ENCODE results near the gene RAC2.
"Not testable (repeated sequence)": the region's sequence is repeated elsewhere in the genome, so short reads cannot be mapped to it uniquely, and the experiment has no call there.

Gene RAC2

DNA sequence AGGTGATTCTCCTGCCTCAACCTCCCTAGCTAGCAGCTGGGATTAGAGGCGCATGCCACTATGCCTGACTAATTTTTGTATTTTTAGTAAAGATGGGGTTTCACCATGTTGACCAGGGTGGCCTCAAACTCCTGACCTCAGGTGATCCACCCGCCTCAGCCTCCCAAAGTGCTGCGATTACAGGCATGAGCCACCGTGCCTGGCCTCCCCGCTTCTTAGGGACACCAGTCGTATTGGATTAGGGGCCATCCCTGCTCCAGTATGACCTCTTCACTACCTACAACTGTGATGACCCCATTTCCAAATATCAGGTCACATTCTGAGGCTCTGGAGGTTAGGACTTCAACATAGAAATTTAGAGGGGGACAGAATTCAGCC lies 42.6 kb downstream of the RAC2 start:
- not testable (repeated sequence) for DNase-seq

DNA sequence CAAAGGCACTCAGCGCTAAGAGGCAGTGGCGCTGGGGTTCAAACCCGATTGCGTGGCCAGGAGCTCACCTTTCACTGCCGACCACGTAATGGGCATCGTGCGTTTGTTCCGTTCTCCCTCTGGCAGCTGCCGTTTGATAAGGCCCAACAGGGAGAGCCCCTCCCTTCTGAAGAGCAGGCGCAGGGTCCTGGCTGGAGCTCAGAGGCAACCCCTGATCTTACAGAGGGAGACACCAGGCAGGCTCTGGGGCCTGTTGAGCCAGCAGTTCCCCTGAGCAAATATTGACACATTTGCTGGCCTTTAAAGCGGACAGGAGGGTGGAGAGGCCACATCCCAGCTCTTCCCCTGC lies 44.3 kb downstream of the RAC2 start:
- no peak for DNase-seq

DNA sequence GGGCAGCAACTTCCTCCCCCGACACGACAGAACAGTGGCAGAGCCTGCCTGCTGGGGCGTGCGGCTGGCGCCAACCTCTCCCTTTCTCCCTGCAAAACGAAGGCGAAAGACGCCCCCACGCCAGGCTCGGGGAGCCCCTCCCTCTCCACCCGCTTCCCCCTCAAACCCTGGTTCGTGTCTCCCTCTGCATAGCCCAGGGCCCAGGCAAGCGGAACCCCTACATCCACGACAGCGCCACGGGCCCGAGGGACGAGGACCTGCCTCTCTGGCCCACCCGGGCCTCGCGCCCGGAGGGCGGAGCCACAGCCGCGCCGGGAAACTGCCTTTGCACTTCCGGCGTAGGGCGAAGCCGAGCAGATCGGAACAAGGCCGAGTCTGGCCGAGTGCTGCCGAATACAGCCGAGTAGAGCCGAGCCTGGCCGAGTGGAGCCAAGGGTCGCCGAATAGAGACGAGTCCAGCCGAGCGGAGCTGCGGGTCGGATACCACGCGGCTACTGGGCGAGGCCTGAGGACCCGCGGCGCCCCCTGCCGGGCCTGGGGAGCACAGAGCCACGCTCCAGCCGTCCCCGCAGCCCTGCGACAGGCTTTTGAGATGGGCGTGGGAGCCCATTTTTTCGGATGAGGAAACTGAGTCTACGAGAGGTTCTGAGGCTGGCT lies 44.8 kb downstream of the RAC2 start:
- peak; percentile 97 for DNase-seq

DNA sequence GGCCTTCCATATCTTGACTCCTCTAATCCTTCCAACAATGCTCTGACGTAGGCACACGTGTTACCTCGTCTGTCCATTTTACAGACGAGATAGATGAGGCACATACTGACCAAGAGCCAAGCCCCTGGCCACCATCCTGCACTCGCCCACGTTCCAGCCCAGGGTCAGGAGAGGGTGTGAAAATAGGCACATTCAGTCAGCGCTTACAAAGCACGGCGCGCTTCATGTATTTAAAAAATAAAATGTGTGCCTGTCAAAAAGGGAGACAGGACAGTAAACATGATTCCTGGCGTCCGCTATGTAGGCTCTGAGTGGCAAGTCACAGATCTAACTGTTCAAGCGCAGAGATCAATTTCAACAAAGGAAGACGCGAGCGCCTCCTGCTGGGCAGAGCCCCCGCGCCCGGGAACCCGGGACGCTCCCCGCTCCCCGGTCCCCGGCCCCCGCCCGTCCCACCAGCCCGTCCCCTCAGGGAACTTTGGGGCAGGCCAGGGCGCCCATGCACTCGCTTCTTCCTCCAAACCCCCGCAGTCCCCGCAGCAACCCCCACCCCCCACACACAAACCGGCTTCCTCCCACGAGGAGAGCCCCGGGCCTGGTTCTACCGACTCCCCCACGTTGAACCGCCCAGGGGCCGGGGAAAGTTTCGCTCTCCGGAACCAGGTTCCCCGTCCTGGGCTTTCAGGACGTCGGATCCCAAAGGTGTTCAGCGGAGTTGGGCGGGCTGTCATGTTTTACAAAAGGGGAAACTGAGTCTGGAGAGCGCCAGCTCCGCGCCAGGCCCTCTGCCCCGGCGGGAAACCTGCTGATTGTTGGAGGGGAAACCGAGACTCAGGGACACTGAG lies 45.6 kb downstream of the RAC2 start:
- peak; percentile 86 for DNase-seq

DNA sequence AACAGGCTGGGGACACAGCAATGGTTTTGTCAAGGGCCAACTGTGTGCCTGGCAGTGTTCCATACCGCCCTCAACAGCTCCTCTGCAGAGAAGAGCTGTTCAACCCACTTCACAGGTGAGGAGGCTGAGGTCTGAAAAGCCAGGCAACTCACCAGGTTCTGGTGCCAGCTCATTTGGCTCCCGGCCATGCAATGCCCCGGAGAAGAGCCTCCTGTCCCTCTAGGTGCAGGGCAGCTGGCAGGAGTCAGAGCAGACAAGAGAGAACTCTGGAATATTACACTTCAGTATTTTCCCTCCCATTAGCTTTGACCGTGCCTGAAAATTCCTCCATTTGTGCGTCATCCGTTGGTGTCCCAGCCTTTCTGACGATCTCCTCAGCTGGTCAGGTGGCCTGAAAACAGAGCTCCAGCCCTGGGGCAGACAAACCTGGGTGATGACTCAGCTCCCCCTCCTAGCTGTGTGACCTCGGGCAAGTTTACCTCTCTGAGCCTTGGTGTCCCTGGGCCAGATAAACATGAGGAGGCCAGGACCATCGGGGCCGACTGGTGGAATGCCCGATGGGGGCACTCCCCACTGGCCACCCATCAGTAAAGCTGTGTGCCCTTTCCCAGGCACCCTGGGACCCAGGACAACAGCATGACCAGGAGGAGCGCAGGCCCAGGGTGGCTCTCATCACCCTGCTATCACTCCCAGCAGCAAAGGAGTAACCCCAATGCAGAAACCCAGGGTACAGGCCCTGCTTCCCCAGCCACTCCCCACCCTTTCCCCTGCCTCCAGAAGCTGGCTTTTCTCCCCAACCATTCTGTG lies 46.4 kb downstream of the RAC2 start:
- DNase-seq, result no peak

DNA sequence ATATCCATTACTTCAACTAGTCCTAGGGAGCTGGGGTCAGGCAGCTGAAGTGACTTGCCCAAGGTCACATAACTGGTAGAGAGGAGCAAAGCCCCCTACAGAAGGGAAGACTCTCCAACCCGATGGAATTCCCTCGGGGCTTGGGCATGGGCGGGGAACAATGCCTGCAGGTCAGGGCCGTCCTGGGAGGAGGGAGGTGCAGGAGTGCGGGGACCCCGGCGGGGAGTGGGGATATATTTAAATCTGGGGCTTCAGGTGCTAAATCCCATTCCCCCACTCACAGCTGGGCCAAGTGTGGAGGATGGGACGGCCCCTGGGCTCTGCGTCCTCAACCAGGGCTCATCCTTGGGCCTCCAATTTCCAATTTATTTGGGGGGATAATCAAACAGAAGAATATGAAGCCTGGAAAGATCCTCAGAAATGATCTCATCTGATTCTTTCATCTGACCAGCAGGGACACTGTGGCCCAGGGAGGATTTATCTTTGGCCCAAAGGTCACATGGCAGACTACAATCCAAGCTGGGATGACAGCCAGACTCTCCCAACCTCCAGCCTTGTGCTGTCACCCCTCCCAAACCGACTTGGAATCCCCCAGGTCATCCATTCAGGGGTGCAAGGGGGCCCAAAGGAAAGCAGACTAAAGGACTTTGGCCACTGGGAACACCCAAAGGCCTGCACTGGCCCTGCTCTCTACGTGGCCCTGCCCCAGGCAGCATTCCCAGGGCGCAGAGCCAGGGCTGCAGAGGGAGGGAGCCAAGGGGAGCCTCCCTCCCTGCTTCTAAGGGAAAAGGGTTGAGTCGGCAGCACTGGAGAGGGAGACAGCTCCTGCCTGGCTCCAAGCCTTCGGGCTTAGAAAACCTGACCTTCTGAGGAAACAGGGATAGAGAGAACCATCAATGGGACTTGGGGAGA lies 47.3 kb downstream of the RAC2 start:
- DNase-seq, result no peak

DNA sequence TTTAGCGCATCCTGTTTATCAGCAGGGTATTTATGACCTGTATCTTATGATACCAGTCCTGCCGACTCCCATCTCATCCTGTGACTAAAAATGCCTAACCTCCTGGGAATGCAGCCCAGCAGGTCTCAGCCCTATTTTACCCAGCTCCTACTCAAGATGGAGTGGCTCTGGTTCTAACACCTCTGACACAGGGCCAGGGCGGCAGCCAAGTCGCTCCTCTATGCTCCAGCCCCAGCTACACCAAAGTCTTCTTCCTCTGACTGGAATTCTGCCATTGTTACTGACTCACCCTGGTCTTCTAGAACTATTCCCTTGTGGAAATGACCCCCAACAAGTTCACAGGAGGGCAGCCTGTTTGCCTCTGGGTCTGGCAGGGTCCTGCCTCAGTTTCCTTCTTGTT lies 48.1 kb downstream of the RAC2 start:
- DNase-seq, result no peak

DNA sequence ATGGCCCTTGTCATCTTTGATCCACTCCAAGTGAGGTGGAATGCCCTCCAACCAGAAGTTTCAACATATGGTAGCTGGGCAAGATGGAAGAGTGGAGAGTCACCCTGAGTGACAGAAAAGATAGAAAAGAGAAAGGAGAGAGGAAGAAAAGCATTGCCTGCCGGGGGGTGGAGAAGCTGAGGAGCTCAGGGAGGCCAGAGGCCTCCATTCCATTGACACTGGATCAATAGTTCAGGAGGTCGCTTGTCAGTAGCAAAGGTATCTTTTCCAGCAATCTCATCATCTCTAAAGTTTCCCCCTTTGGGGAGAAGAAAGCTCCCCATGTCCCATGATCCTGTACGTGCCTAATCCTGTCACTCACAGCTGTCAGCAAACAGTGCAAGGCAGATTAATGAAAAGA lies 49.3 kb downstream of the RAC2 start:
- no peak for DNase-seq

DNA sequence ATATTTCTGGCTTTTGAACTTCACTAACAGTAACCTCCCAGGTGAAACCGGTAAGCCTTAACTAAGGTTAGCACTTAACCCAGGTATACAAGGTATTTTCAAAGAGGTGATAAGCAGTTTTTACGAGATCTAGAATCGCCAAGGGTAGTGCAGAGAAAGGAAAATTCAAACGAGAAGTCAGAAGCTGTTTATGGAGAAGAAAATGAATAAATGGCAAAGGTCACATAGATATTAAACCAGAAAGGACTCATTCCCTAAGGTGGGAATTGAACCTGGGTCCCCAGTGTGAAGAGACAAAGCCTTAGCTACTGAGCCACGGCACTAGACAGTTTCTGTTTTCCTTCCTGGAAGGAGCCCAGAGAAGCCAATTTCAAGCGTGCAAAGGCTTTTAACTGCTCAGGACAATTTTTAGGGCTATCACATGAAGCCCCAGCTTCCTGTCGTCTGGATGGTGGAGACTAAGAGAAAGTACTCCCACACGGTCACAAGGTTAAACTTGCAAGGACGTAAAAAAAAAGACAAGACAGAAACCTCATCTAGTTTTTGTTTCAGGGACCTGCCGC lies 50.4 kb downstream of the RAC2 start:
- peak; percentile 61 for DNase-seq

DNA sequence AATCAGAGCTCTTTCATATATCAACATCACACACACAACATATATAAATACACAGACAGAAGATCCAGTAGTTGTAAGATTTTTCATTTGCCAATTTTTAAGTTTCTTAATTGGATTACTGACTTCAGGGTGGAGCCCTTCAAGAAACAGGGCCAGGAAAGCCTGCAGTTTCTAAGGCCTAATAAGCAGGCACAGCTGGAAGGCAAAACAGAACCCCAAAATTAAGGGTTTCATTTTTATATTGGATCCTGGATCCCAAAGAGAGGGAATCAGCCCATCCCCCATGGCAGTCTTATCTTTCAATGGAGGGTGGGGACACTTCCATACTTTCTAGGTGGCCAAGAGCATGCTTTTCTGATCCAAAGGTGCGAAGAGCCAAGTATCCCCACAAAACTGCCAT lies 51.3 kb downstream of the RAC2 start:
- no peak for DNase-seq

DNA sequence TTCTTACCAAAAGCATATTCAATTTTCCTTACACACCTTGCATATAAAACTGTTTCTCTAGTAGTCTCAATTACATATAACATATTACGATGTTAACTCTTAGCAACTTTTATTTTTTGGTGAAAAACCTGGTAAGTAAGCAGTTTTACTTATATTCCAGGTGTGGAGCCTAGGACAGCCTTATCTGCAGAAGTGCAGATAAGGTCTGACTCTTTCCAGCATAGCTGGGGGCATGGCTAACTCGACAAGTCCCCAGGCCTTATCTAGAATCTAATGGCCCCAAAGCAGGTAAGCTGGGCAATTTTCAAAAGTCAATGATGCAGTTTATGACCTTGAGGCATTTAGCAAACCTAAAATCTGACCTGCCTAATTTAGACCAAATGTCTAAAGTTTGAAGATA lies 51.9 kb downstream of the RAC2 start:
- no peak for DNase-seq

DNA sequence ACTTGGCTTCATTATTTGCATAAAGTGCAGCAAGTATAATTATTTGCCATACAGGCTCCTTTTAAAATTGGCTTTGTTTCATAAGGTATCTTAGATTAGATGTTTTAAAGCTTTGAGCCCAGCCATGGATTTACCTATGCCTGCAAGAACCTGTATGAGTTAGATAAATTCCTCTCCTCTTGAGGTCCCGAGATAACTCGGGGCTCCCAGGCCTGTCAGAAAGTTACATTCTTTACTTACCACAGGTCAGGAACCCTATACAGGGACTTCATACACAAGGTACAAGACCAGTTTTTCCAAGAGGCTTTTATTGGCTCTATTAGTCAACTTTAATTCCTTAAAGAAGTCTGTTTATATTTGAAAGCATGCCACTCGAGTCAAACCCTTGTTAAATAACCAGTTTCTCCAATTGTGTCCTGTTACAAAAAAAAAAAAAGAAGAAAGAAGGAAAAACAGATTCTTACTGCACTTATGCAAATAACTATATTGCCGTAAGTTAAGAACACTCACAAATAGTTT lies 53.7 kb downstream of the RAC2 start:
- DNase-seq, result no peak

DNA sequence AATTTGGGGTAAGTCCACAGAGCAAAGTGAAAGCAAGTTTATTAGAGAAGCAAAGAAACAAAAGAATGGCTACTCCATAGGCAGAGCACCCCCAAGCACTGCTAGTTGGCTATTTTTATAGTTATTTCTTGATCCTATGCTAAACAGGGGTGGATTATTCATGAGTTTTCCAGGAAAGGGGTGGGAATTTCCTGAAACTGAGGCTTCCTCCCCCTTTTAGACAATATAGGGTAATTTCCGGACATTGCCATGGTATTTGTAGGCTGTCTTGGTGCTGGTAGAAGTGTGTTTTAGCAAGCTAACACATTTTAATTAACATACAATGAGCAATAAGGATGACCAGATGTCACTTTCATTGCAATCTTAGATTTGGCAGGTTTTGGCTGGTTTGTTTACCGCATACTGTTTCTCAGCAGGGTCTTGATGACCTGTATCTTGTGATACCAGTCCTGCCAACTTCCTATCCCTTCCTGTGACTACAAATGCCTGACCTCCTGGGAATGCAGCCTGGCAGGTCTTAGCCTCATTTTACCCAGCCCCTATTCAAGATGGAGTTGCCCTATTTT lies 55.1 kb downstream of the RAC2 start:
- DNase-seq, result no peak

DNA sequence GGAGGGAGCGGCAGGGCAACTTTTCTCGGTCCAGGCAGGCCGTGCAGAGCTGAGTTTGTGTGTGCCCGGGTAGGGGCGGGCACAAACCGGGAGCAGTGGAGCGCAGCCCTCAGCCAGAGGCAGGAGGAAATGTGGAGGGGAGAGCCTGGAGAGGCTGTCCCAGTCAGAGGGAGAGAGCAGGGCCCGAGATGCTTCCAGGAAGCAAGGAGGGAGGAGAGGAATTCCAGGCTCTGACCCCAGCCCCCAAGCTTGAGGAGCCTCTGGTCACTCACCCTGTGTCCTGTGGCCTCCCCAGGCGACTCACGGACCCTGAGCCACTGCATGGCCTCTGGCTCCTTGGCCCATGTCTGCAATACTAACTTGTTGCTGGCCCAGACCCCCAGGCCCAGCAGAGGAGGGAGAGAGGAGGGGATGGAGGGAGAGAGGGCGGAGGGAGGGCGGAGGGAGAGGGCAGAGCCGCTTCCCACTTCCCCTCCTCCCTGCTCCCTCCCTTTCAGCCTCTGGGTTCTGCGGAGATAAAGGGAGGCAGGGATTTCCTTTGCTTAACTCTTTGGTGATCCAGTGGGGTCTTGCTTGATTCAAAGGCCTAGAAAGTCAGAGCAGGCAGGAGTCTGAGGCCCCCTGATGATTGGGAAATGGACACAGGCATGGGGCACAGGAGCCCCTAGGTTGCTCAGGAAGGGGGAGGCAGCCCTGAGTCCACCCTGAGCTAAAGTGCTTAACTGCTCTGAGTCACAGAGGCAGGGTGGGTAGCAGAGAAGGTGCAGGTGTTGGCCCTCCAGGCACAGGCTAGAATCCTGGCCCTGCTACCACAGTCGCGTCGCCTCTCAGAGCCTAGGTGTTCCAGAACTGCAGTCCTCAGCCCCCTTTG lies 55.9 kb downstream of the RAC2 start, which contains the start of gene C1QTNF6:
C1QTNF6 (minus strand) TSS at position 357 of the 871 bp plus-strand sequence; CDS start at position 323, 34 bp downstream.
- DNase-seq, result no peak

DNA sequence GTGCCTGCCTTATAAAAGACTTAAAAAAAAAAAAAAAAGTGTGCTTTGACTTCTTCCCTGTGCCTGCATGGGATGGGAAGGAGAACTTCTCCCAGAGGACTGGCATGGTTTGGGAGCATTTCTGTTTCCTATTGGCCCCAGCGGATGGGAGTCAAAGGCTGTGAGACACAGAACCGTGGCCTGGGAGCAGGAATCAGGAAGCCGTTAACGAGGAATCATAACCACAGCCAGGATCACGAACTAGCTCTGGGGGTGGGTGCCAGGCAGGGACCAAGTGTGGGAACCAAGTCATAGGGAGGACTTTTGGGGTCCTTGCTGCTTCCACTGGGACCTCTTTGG lies 56.5 kb downstream of the RAC2 start:
- DNase-seq, result no peak

DNA sequence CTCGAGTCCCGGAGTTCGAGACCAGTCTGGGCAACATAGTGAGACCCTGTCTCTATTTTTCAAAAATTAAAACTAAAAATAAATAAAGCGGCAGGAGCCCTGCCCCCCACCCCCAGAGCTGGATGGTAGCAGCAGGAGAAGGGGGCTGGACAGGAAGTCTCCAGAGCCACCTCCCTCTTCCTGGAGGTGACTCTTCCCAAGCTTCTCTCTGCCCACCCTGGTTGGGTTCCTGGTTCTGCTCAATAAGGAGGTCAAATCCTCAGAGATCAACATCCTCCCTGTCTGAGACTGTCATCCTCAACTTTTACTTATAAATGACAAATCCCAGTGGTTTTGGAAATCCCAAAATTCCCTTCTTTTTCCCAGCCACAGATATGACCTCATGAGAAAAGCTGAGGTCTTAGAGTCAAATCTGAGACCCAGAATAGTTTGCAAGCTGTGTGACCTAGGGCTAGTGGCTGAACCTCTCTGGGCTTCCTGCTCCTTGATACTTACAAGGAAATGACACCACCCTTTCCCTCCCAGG lies 57.0 kb downstream of the RAC2 start:
- no peak for DNase-seq

DNA sequence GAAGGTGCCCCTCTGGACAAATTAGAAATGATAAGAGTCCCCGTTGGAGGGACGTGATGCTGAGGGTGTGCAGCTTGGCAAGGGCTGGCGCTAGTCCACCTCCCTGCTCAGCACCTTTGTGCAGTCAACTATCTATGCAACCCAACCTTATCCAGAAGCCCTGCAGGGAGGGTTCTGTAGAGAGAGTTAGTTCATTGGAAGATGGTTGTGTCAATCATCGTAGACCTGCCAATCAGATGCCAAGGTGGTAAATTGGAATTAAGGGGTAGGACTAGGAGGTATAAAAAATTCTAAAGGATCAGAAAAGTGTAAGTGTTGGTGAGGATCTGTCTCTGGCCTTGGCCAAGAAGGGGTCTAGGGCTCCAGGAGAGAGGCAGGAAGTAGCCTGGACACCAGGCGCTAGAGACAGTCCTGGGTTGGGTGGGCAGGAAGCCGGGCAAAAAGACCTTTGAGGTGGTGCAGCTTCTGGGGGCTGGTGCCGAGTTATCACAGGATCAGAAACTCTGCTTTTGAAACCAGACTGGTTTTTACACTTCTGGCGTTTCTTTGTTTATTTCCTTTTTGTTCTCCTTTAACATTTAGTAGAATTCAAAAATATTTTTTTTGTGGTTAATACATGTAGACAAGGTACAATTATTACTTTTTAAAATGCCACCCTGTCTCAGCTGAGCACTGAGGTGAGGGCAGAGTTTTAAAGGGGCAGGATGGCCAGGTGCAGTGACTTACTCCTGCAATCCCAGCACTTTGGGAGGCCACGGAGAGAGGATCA lies 57.7 kb downstream of the RAC2 start:
- DNase-seq, result peak; percentile 90

DNA sequence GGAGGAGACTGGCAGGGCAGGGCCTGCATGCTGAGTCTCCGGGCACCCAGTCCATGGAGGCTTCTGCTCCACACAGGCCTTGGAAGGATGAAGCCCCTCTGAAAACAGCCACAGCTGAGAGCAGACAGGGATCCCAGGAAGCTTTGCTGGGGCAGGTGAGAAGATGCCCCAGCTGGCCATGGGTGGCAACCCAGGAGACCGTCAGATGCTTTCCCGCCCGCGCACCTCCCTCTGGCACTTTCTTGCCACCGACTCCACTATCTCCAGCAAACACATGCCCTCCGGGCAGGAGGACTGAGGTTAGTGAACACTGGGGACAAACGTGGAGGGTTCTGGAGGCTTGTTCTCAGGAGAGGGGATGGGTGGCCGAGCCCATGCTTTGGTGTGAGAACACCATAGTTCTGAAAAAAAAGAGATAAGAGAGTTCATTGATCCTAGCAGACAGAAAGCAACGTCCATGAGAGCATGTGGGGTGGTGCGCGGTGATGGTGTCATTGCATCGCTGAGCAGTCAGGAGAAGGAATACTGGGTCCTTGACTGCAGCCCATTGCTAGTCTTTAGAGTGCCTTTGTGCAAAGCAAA lies 58.3 kb downstream of the RAC2 start:
- DNase-seq, result no peak

DNA sequence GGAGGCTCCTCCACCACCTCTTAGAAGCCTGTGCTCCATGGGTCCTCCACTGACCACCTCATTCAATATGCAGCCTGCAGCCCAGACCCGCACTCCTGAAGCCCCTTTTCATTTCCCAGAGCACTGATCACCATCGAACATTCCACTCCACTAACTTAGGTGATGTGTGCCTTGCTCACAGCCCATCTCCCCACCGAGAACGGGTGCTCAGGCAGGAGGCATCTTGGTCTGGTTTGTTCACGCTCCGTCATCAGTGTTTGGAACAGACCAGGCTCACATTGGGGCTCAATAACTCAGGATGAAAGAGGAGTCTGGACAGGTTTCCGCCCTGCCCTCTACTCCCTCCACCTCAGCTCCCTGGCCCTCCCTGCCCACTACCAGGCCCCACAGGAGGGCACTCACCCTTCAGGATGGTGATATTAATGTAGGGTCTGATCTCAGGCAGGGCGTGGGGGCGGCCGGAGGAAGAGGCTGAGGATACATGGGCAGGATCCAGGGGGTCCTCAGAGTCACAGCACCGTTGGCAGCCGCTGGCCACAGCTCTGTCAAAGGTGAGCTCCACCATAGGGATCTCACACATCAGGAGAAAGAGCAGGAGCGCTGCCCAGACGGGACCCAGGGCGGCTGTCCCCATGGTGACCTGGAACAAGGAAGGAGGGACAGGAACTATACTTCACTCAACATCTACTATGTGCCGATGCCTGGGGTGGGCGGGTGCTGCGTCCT lies 59.1 kb downstream of the RAC2 start:
- DNase-seq, result no peak

All from CD4-positive, alpha-beta T cell treated with Interleukin-4 for 4 hours (primary cell).